ENCODE data around the gene ATP13A5. TPM values are rescaled to one million over a fixed set of nuclear protein-coding genes. Genes with fewer than 3 reads are reported as not detected.

The ATP13A5 gene
- total RNA-seq, 1 experiment from 2014 or later: not detected

DNA sequence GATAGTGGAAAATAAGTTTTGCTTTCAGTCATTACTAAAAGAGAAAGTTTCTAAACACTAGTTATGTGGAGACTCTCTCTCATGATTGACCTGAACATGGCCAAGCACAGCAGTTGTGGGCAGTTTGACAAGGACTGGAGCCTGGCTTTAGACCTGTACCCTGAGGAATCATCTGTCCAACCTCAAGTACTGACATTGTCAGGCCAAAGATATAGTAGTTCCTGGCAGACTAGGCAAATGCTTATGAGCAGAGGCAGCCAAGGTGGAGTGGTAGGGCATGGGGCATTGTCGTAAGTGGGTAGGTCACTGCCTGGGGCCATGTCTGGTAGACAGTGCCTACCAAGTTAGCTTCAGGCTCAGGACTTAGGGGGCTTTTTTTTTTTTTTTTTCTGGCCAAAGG is 116.6 kb downstream of the ATP13A5 start:
- DNase-seq (ENCODE audit: low read depth): no peak

DNA sequence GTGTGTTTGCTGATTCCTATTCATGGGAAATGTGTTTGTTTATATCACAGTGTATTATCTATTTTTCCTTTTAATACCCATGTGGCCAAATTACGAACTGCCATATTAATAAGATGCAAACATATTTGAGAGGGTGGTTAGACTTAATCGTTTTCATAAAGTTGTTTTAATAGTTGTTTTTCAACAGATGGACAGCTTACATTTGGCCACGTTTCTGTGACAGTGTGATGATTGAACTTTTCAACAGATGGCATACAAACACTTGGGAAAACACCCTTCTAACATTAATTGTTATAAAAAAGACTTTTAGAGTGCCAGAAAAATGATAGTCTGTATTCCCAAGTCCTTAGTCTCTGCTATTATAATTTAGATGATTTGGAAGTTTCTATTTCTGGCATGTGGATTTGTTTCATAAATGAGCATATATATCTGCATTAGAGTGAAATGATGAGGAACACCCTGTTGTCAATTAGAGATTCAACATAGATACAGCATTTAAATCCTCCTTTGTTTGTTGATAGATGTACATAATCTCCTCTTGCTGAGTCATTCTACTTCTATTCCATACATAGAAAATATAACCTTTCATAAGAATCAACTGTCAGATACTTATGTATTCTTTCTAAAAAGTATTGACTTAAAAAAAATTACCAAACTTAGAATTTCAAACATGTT is 124.4 kb downstream of the ATP13A5 start:
- DNase-seq (ENCODE audit: low read depth): no peak

- DNase-seq (ENCODE audit: low read depth): no peak
Observed at GRCh38 chr3:193250492-193250891, 128.1 kb downstream of the ATP13A5 start.

DNA sequence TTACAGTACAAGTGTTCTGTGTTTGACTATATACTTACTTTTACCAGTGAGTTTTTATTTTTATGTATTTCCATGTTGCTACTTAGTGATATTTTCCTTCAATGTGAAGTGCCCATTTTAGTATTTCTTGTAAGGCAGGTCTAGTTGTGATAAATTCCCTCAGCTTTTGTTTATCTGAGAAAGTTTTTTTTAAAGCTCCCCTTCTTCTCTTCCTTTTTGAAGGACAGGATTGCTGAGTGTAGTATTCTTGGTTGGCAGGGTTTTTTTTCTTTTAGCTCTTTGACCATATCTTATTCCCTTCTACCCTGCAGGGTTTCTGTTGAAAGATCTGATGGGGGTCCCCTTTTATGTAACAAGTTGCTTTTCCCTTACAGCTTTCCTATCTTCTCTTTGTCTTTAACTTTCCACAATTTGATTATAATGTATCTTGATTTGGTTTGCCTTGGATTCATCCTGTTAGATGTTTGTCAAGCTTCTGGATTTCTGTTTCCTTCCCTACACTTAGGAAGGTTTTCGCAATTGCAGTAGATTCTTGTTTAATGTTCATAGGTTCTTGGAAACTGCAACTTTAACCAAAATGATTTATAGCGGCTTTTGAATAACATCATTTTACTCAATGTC is 129.6 kb downstream of the ATP13A5 start:
- DNase-seq (ENCODE audit: low read depth): no peak

DNA sequence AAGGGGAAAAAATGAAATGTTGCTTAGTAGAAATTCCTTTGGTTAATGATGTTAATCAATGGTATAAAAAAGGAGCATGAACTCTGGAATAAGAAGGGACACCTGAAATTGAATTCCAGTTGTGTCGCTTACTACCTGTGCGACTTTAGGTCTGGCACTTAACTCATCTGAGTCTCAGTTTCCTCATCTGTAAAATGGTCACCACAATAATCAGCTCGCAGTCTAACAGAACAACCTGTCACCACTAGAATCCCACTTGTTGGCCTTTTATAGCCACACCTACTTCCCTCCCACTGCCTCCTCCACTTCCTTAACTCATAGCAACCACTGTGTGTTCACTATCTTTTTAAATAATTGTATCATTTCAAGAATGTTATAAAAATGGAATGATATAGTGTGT is 135.0 kb downstream of the ATP13A5 start:
- DNase-seq (ENCODE audit: low read depth): no peak

- no peak for DNase-seq (ENCODE audit: low read depth)
Observed at GRCh38 chr3:193241716-193242115, 136.8 kb downstream of the ATP13A5 start.

- peak; percentile 93 for DNase-seq (ENCODE audit: low read depth)
Observed at GRCh38 chr3:193240850-193241706, 137.5 kb downstream of the ATP13A5 start, which contains the start of gene PLAAT1. TSS of gene PLAAT1 (plus strand) at chr3:193241222. CDS start at chr3:193255651, 14,429 bp downstream.

DNA sequence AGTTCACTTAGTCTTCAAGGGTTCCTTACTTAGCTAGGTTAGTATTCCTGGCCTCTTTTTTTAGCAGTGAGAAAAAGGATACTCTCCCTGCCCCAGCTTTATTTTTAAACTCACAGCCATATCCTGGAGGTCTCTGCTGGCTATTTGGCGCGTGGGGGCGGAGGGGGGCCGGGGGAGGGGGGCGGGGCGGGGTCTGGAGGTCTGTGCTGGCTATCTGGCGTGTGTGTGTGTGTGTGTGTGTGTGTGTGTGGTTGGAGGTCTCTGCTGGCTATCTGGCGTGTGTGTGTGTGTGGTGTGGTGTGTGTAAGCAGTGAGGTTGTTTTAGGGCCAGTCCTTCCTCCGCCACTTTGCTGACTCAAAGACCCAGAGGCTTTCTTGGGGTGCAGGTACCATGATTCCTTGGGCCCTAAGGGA is 138.1 kb downstream of the ATP13A5 start:
- DNase-seq (ENCODE audit: low read depth): peak; percentile 43

GRCh38 chr3:193237030-193237429 is 141.5 kb downstream of the ATP13A5 start:
- no peak for DNase-seq (ENCODE audit: low read depth)

GRCh38 chr3:193236599-193236998 is 142.0 kb downstream of the ATP13A5 start:
- DNase-seq (ENCODE audit: low read depth): no peak

- DNase-seq (ENCODE audit: low read depth): no peak
Observed at GRCh38 chr3:193231201-193231600, 147.4 kb downstream of the ATP13A5 start.

GRCh38 chr3:193230610-193231009 is 147.9 kb downstream of the ATP13A5 start:
- peak; percentile 4 for DNase-seq (ENCODE audit: low read depth)

DNA sequence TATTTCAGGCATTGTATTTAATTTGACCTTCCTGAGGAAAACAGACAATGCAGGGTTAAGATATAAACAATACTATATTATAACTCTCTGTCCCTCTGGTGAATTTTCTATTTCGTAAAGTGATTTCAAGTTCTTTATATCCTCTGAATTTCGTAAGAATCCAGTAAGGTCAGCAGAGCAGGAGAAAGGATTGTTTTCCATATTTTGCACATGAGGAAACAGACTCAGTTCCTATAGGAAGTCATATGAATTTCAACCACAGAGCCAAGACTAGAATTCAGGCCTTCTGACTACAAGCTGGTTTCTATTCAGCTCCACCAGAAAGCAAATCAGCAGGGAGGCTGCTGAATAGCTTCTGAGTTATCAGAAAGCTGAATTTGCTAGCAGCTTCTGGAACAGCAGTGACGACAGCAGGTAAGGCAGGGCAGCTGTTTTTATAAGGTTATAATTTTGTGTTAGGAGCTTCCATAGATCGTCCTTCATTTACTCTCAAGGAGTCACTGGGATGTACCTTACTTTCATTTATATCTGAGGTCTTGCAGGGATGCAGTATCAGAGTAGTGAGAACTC is 148.6 kb downstream of the ATP13A5 start:
- DNase-seq (ENCODE audit: low read depth): no peak

DNA sequence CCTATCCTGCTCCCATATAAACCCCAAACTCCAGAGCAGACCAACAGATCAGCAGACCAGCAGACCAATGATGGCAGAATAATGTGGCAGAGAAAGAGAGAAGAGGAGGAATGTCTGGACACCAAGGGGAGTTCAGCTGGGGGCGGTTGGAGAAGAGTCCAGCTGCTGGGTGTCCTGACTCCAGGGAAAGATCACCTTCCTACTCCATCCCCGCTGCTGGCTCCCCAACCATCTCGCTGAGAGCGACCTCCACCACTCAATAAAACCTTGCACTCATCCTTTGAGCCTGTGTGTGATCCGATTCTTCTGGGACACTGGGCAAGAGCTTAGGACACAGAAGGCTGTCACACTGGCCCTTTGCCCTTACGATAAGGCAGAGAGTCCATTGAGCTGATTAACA is 150.3 kb downstream of the ATP13A5 start:
- DNase-seq (ENCODE audit: low read depth): no peak

DNA sequence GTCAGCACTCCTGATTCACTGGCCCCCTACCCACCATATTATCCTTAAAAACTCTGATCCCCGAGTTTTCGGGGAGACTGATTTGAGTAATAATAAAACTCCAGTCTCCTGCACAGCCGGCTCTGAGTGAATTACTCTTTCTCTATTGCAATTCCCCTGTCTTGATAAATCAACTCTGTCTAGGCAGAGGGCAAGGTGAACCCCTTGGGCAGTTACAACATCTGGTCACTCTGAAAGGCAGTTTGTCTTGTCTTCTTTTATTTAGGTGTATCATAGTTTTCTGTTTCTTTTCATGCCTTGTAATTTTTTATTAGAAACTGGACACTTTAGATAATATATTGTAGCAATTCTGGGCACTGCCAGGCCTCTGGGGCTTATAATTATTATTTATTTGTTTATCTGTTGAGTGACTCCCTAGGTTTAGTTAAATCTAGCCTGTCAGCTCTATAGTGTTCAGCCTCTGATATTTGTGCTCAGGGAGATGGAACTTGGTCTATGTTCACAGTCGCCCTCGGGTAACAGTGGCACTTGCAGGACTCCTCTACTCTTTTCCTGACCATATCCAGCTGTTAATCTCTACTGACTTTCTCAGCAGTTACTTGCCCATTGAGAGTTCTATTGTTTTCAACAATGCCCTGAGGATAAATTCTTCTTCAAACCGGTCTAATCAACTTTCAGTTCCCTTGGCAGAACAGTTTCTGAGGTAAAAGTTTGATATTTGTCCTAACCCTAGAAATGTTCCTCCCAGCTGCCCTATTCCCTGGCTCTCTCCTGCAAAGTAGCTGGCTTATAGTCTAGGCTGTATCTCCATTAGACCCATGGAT is 153.0 kb downstream of the ATP13A5 start:
- DNase-seq (ENCODE audit: low read depth): no peak

Other genes starting within 250 kb of the ATP13A5 start
- 8.6 and 9.4 TPM in 2 replicates for gene PLAAT1, start 137.5 kb downstream of the ATP13A5 start, total RNA-seq (2014; rRNA removed; shearing (Covaris generic))
- gene ATP13A4, start 176.1 kb upstream of the ATP13A5 start, total RNA-seq (2014; rRNA removed; shearing (Covaris generic)): not detected in 2 replicates
- gene OPA1, start 214.5 kb upstream of the ATP13A5 start, total RNA-seq (2014; rRNA removed; shearing (Covaris generic)): 94.2 and 118 TPM in 2 replicates